GM12874 (cell line): ENCODE measurements around the gene CLASP2.

Source experiments
- CTCF ChIP-seq: IDR thresholded peaks from 2 replicates; pipeline ENCODE4 v1.5.1; 2011; ENCODE audit warnings: low read depth, mild to moderate bottlenecking, control low read depth, low read length, moderate library complexity; ENCODE audit not compliant: insufficient read depth

CLASP2 gene

GRCh38 chr3:33716227-33716626 is 1.8 kb downstream of the CLASP2 start:
- no peak for TF ChIP-seq CTCF

GRCh38 chr3:33711100-33711499 is 7.0 kb downstream of the CLASP2 start:
- TF ChIP-seq CTCF: no peak

- no peak for TF ChIP-seq CTCF
These were observed 12.0 kb downstream of the CLASP2 start for GRCh38 chr3:33706056-33706455.

GRCh38 chr3:33704891-33705290 is 13.2 kb downstream of the CLASP2 start:
- no peak for TF ChIP-seq CTCF

- no peak for TF ChIP-seq CTCF
These were observed 18.8 kb downstream of the CLASP2 start for GRCh38 chr3:33699275-33699674.

- TF ChIP-seq CTCF: no peak
These were observed 23.1 kb downstream of the CLASP2 start for GRCh38 chr3:33694944-33695343.

GRCh38 chr3:33690341-33690740 is 27.7 kb downstream of the CLASP2 start:
- no peak for TF ChIP-seq CTCF
